IMR-90 (cell line): ENCODE measurements around the gene FOXP1. TPM values are rescaled to one million over a fixed set of nuclear protein-coding genes. Genes with fewer than 3 reads are reported as not detected.

ENCODE experiments used
- ATAC-seq: fragments of 200-7000 bp; cut with Tn5 transposase; 2 replicates; pipeline ENCODE4 v1.9.1; 2020; ENCODE audit warnings: low read depth, mild to moderate bottlenecking, moderate library complexity
- BruUV-seq: library from RNA; stranded (reverse); fragments of 400-500 nt; replicated peaks from 2 replicates; lab custom pipeline; 2021; lab: Mats Ljungman, UMichigan
- CTCF ChIA-PET: fragments of 300-600 bp; formaldehyde crosslinking; extraction: SDS; loops from one replicate; lab custom pipeline; 2021; ENCODE audit warnings: antibody characterized with exemption; lab: Yijun Ruan, JAX
- POLR2A ChIA-PET: fragments of 300-600 bp; sonication (Branson Sonifier 250); formaldehyde crosslinking; loops from one replicate; lab custom pipeline; 2022; ENCODE audit warnings: antibody characterized with exemption; ENCODE audit not compliant: unreplicated experiment; lab: Charles Lee
- DNase-seq: peaks from one replicate; pipeline ENCODE4 v3.0.0; 2013
- H2AFZ ChIP-seq: replicated peaks from 2 replicates; pipeline ENCODE3; 2013; ENCODE audit warnings: low read length, mild to moderate bottlenecking; ENCODE audit not compliant: poor library complexity
- H2AK5ac ChIP-seq: 2 replicates; pipeline ENCODE4 v1.6.1; 2013; ENCODE audit warnings: low read depth, low read length, inconsistent platforms
- H2AK9ac ChIP-seq: replicated peaks from 2 replicates; pipeline ENCODE3; 2013; ENCODE audit warnings: mild to moderate bottlenecking, low read depth, low read length, moderate library complexity; ENCODE audit not compliant: poor library complexity
- H2BK120ac ChIP-seq: 2 replicates; pipeline ENCODE4 v1.6.1; 2013; ENCODE audit warnings: low read depth, low read length, inconsistent platforms
- H2BK15ac ChIP-seq: 3 replicates; pipeline ENCODE4 v1.6.1; 2013; ENCODE audit warnings: low read depth, low read length, inconsistent platforms
- H2BK20ac ChIP-seq: 2 replicates; pipeline ENCODE4 v1.6.1; 2013; ENCODE audit warnings: low read depth, mild to moderate bottlenecking, inconsistent platforms, low read length, moderate library complexity
- H2BK5ac ChIP-seq: 2 replicates; pipeline ENCODE4 v1.6.1; 2013; ENCODE audit warnings: mild to moderate bottlenecking, low read depth, low read length, inconsistent platforms; ENCODE audit not compliant: poor library complexity, severe bottlenecking
- H3K14ac ChIP-seq: replicated peaks from 2 replicates; pipeline ENCODE4 v1.6.1; 2013; ENCODE audit warnings: low read depth, low read length, inconsistent platforms
- H3K18ac ChIP-seq: 2 replicates; pipeline ENCODE4 v1.6.1; 2013; ENCODE audit warnings: low read depth, low read length, control low read depth
- H3K23ac ChIP-seq: 2 replicates; pipeline ENCODE4 v1.6.1; 2013; ENCODE audit warnings: low read depth, low read length, inconsistent platforms
- H3K27ac ChIP-seq: 2 replicates; pipeline ENCODE4 v1.5.1; 2013; ENCODE audit warnings: mild to moderate bottlenecking, control low read depth, low read length; ENCODE audit not compliant: insufficient read depth
- H3K27me3 ChIP-seq: 2 replicates; pipeline ENCODE4 v1.6.1; 2013; ENCODE audit warnings: low read length; ENCODE audit not compliant: control insufficient read depth, insufficient read depth
- H3K36me3 ChIP-seq: 2 replicates; pipeline ENCODE4 v1.6.1; 2013; ENCODE audit warnings: low read length, mixed read lengths; ENCODE audit not compliant: control insufficient read depth, insufficient read depth
- H3K4ac ChIP-seq: 2 replicates; pipeline ENCODE4 v1.6.1; 2013; ENCODE audit warnings: low read depth, low read length, inconsistent platforms
- H3K4me1 ChIP-seq: 2 replicates; pipeline ENCODE4 v1.6.1; 2013; ENCODE audit warnings: low read length, mixed read lengths; ENCODE audit not compliant: control insufficient read depth, insufficient read depth
- H3K4me2 ChIP-seq: 2 replicates; pipeline ENCODE4 v1.6.1; 2013; ENCODE audit warnings: low read depth, mild to moderate bottlenecking, control low read depth, low read length, moderate library complexity
- H3K4me3 ChIP-seq: 2 replicates; pipeline ENCODE4 v1.5.1; 2013; ENCODE audit warnings: low read depth, mild to moderate bottlenecking, control low read depth, low read length, moderate library complexity; ENCODE audit not compliant: insufficient read depth
- H3K56ac ChIP-seq: 2 replicates; pipeline ENCODE4 v1.6.1; 2013; ENCODE audit warnings: low read length, inconsistent platforms; ENCODE audit not compliant: insufficient read depth; ENCODE audit errors: extremely low read depth
- H3K79me1 ChIP-seq, 2 experiments: 2 replicates each; pipeline ENCODE4 v1.6.1; 2013; ENCODE audit warnings: low read length in 2 of 2, inconsistent platforms in 1 of 2, low read depth in 1 of 2
- H3K9ac ChIP-seq: 2 replicates; pipeline ENCODE4 v1.6.1; 2013; ENCODE audit warnings: low read depth, low read length, control low read depth
- H3K9me1 ChIP-seq: 2 replicates; pipeline ENCODE4 v1.6.1; 2013; ENCODE audit warnings: low read length, inconsistent platforms; ENCODE audit not compliant: insufficient read depth
- H3K9me3 ChIP-seq: 2 replicates; pipeline ENCODE4 v1.6.1; 2013; ENCODE audit warnings: low read length; ENCODE audit not compliant: control insufficient read depth, insufficient read depth
- H4K20me1 ChIP-seq: 2 replicates; pipeline ENCODE4 v1.6.1; 2013; ENCODE audit warnings: low read length, inconsistent platforms; ENCODE audit not compliant: insufficient read depth
- H4K5ac ChIP-seq: 2 replicates; pipeline ENCODE4 v1.6.1; 2013; ENCODE audit warnings: mild to moderate bottlenecking, low read depth, low read length, control low read depth
- H4K8ac ChIP-seq, 2 experiments: 2 replicates each; pipeline ENCODE4 v1.6.1; 2013; ENCODE audit warnings: low read depth in 2 of 2, low read length in 2 of 2, control low read depth in 1 of 2, inconsistent platforms in 1 of 2
- H4K91ac ChIP-seq: 2 replicates; pipeline ENCODE4 v1.6.1; 2013; ENCODE audit warnings: low read depth, low read length, inconsistent platforms; ENCODE audit not compliant: insufficient read depth
- BHLHE40 ChIP-seq: fragments of 150-350 bp; IDR thresholded peaks from 2 replicates; pipeline ENCODE4 v1.6.1; 2016; ENCODE audit warnings: mild to moderate bottlenecking, low read depth, low read length
- CEBPB ChIP-seq: IDR thresholded peaks from 2 replicates; pipeline ENCODE4 v1.6.1; 2012; ENCODE audit warnings: low read depth, low read length, improper control_type of control experiment
- CHD1 ChIP-seq: IDR thresholded peaks from 2 replicates; pipeline ENCODE4 v1.6.1; 2012; ENCODE audit warnings: low read depth, low read length, improper control_type of control experiment
- CTCF ChIP-seq: conservative IDR thresholded peaks from 2 replicates; pipeline ENCODE4 v1.5.1; 2012; ENCODE audit warnings: mild to moderate bottlenecking, low read depth, low read length, improper control_type of control experiment
- ELK1 ChIP-seq: fragments of 150-350 bp; IDR thresholded peaks from 2 replicates; pipeline ENCODE4 v1.6.1; 2016; ENCODE audit warnings: low read depth, mild to moderate bottlenecking, low read length, moderate library complexity, borderline replicate concordance
- FOS ChIP-seq: fragments of 150-350 bp; IDR thresholded peaks from 2 replicates; pipeline ENCODE4 v1.6.1; 2016; ENCODE audit warnings: low read depth, low read length
- MAFK ChIP-seq: IDR thresholded peaks from 2 replicates; pipeline ENCODE4 v1.6.1; 2012; ENCODE audit warnings: low read depth, low read length, improper control_type of control experiment
- MXI1 ChIP-seq: IDR thresholded peaks from 2 replicates; pipeline ENCODE4 v1.6.1; 2012; ENCODE audit warnings: low read depth, mild to moderate bottlenecking, low read length, moderate library complexity, borderline replicate concordance
- NFE2L2 ChIP-seq: fragments of 150-350 bp; IDR thresholded peaks from 2 replicates; pipeline ENCODE4 v1.6.1; 2016; ENCODE audit warnings: low read depth, mild to moderate bottlenecking, low read length
- POLR2A ChIP-seq: IDR thresholded peaks from 2 replicates; pipeline ENCODE4 v1.6.1; 2012; ENCODE audit warnings: mild to moderate bottlenecking, low read depth, low read length
- RCOR1 ChIP-seq: IDR thresholded peaks from 2 replicates; pipeline ENCODE4 v1.6.1; 2012; ENCODE audit warnings: mild to moderate bottlenecking, low read length, improper control_type of control experiment; ENCODE audit not compliant: insufficient replicate concordance
- RFX5 ChIP-seq: IDR thresholded peaks from 2 replicates; pipeline ENCODE4 v1.8.0; 2012; ENCODE audit warnings: low read depth, mild to moderate bottlenecking, low read length, moderate library complexity
- USF2 ChIP-seq: fragments of 150-350 bp; IDR thresholded peaks from 2 replicates; pipeline ENCODE4 v1.6.1; 2017; ENCODE audit warnings: mild to moderate bottlenecking, antibody characterized with exemption, low read length, low read depth
- WGBS, 2 experiments: methylation state at CpG; one replicate each; pipeline versions ENCODE4 v1.1.5 to v1.1.7; 2013; ENCODE audit warnings: missing lambda C conversion rate in 2 of 2; ENCODE audit not compliant: insufficient read length in 1 of 2; ENCODE audit errors: extremely low coverage in 2 of 2; 5-methylcytosine and 5-hydroxymethylcytosine counted together
- dilution Hi-C: fragments of 300-500 bp; cut with HindIII; formaldehyde crosslinking; loops from one replicate; pipeline ENCODE4 v1.14.3; 2018; ENCODE audit warnings: low sequenced_read_pairs; ENCODE audit not compliant: unreplicated experiment
- in situ Hi-C: fragments of 300-500 bp; cut with MboI; formaldehyde crosslinking; loops from 3 replicates; pipeline ENCODE4 v1.14.3; 2019; ENCODE audit warnings: low sequenced_read_pairs, inconsistent platforms, mixed read lengths
- intact Hi-C: fragments of 100-400 bp; cut with micrococcal nuclease; formaldehyde crosslinking; loops from 2 replicates; pipeline ENCODE4 v1.10.0; 2022
- polyA plus RNA-seq, 3 experiments: library from polyadenylated mRNA; depleted of rRNA; stranded (reverse); fragments of >200 nt; gene quantifications; 2 replicates each; pipeline ENCODE4 v1.2.3, GENCODE V29; 2012; ENCODE audit warnings: low replicate concordance in 1 of 3
- total RNA-seq: library from RNA; depleted of rRNA; stranded (reverse); fragments of >200 nt; gene quantifications from 2 replicates; pipeline ENCODE4 v1.2.3, GENCODE V29; 2012

FOXP1 gene
- total and polyA plus RNA-seq, 2 of the 4 experiments (the other 2 are of a cell fraction): 37.0 to 132 TPM

- peak overlapping the region; percentile 13 for H2AK9ac ChIP-seq
- H3K4me3 ChIP-seq: no peak overlapping the region; the same call in 1 of the 2 replicates
- peak overlapping the region; percentile 83 for H2AK5ac ChIP-seq
- H3K18ac ChIP-seq: peak overlapping the region; percentile 78
- peak; percentile 67 for ATAC-seq
- no peak overlapping the region for H2AFZ ChIP-seq
- H2BK20ac ChIP-seq: peak overlapping the region; percentile 87
- no TSS peak for BruUV-seq
- peaks cover 35% of the 10 kb centered on the region for H3K9me1 ChIP-seq
- CTCF ChIA-PET: interaction anchor here (0.7 kb wide), 1 partner anchor 120 kb away, joined by 3 read pairs; no protein-coding TSS in a partner anchor
- peak overlapping the region; percentile 51 for H4K5ac ChIP-seq
- DNase-seq: peak; percentile 86
- H4K20me1 ChIP-seq: peaks cover 6% of the 10 kb centered on the region; the same call in 1 of the 2 replicates
- H2BK5ac ChIP-seq: peak overlapping the region; percentile 89
- peak overlapping the region; percentile 89 for H4K91ac ChIP-seq
- peak overlapping the region in 1 of 2 experiments; percentile 65; a peak in 2 of 4 replicates for H4K8ac ChIP-seq
- in situ Hi-C loops (no loop called here), intact Hi-C loops (loop anchor here (5.0 kb wide), 2 partner anchors 39 to 146 kb away; no protein-coding TSS in a partner anchor), dilution Hi-C loops (no loop called here)
- peak overlapping the region; percentile 77 for H3K23ac ChIP-seq
- H3K4me2 ChIP-seq: peak overlapping the region; percentile 81
- POLR2A ChIA-PET: interaction anchor here (0.6 kb wide), 1 partner anchor 745 kb away, joined by 3 read pairs; no protein-coding TSS in a partner anchor
- H3K27ac ChIP-seq: peak overlapping the region; percentile 84
- H3K9ac ChIP-seq: peak overlapping the region; percentile 14; the same call in 1 of the 2 replicates
- H3K56ac ChIP-seq: peak overlapping the region; percentile 46; the same call in 1 of the 2 replicates
- H3K4me1 ChIP-seq: peaks cover 18% of the 10 kb centered on the region
- whole genome bisulfite sequencing, 2 experiments: 92% methylated on average over 2 of the region's 7 CpGs; no CpG with 5 or more reads in 1 of the 2 experiments
- TF ChIP-seq USF2: no peak
- TF ChIP-seq RCOR1: no peak
- no peak for TF ChIP-seq RFX5
- 0 out of 2 replicates have a peak, but pooled peaks have one; percentile 6 for TF ChIP-seq CEBPB
- TF ChIP-seq ELK1: no peak
- no peak for TF ChIP-seq CTCF
- no peak for TF ChIP-seq MXI1
- TF ChIP-seq MAFK: no peak
- TF ChIP-seq NFE2L2: no peak
- peak; percentile 82; the same call in 1 of the 2 replicates for TF ChIP-seq FOS
- no peak for TF ChIP-seq CHD1
- TF ChIP-seq POLR2A: no peak
- TF ChIP-seq BHLHE40: peak; percentile 25; the same call in 1 of the 2 replicates
- peak overlapping the region; percentile 50; the same call in 2 of the 3 replicates for H2BK15ac ChIP-seq
- no peaks in the 10 kb centered on the region for H3K27me3 ChIP-seq
- peak overlapping the region; percentile 77 for H3K14ac ChIP-seq
- peaks cover 21 to 65% of the 10 kb centered on the region in 2 experiments for H3K79me1 ChIP-seq
- H3K4ac ChIP-seq: peak overlapping the region; percentile 95
- H3K36me3 ChIP-seq: no peaks in the 10 kb centered on the region
- no peaks in the 10 kb centered on the region for H3K9me3 ChIP-seq
- H2BK120ac ChIP-seq: peak overlapping the region; percentile 95
Measured at GRCh38 chr3:71536376-71536965, 47.1 kb downstream of the FOXP1 start.
